ENCODE data around the gene KNSTRN.

The KNSTRN gene

DNA sequence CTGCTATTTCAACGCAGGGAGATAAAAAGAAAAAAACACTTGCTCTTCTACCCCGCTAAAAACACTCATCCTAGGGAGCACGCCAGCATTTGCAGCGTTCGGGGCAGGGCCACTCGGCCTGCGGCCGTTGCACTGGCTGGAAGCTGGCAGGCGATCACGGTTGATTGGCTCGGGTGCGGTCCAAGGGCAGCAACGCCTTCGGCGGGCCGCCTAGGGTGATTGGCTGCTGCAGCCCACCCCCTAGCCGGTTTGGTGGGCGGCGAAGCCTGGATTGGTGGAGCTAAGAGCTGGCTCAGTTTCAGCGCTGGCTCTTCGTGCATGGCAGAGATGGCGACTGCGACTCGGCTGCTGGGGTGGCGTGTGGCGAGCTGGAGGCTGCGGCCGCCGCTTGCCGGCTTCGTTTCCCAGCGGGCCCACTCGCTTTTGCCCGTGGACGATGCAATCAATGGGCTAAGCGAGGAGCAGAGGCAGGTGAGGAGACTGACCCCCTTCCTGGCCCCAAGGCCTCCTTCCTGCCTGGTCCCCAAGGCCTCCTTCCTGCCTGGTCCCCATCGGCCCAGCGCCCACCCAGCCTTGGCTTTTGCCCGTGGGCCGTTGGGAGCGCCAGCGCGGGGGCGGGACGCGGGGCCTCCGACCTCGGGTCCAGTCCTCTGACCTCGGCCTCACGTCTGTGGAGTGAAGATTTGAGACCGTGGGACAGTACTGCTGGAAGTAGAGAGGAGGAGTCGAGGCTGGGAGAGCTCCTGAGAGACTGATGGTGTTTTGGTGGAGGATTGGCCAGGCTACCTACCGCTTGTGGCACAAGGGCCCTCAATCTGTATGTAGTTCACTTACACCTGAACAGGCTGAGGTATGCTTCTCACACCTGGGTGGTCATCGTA is 23.2 kb downstream of the KNSTRN start, which contains the start of gene IVD:
Gene IVD (plus strand): TSS at position 295 of the 881 bp plus-strand sequence. CDS start 33 bp downstream, at position 328.
- peak; percentile 61 for DNase-seq

DNA sequence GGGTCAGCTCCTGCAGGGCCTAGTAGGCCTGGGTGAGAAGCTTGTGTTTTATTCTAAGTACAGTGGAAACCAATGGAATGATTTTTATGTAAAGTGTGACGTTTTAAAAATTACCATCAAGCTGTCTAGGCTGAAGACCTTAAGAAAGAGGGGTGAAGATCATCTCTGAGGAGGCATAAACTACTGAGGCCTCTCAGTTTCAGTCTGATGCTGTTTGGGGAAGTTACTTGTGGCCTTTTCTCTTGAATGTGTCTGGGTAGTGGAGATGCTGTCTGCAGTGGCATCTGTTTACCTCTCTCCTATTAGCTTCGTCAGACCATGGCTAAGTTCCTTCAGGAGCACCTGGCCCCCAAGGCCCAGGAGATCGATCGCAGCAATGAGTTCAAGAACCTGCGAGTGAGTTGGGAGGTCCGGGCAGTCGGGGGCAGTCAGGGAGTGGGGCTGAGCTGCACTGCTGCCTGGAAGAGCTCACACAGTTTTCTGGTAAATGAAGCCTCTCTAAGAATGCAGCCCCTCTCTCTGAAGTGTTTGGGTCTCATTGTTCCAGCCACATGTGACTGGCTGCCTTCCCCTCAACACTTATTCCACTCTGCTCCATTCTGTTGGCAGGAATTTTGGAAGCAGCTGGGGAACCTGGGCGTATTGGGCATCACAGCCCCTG is 24.9 kb downstream of the KNSTRN start:
- DNase-seq = no peak

DNA sequence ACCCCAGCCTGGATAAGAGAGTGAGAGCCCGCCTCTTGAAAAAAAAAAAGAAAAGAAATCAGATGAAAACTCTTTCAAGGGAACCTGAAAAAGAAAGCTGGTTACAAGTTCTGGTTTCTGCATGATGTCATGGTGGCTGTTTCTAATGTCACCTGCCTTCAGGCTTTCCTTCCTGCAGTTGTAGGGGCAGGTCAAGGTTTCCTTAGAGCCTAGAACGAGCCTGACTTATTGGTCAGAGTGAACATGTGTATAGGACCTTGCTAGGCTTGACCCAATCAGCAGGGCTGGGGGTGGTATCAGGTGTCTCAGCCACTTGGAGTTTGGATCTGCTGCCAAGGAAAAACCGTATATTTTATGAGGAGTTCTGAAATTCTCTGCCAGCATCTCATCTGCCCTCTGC is 26.8 kb downstream of the KNSTRN start:
- no peak for DNase-seq

DNA sequence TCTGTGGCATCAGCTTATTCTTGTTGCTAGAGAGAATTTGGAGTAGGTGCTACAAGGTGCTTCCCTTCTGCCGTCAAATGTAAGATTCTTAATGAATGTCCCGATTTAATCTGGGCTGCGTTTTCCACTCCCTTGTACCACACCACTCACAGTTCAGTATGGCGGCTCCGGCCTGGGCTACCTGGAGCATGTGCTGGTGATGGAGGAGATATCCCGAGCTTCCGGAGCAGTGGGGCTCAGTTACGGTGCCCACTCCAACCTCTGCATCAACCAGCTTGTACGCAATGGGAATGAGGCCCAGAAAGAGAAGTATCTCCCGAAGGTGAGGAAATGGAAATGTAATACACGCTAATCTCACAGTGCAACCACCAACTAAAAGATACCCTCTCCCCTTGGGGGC is 28.0 kb downstream of the KNSTRN start:
- DNase-seq = no peak

DNA sequence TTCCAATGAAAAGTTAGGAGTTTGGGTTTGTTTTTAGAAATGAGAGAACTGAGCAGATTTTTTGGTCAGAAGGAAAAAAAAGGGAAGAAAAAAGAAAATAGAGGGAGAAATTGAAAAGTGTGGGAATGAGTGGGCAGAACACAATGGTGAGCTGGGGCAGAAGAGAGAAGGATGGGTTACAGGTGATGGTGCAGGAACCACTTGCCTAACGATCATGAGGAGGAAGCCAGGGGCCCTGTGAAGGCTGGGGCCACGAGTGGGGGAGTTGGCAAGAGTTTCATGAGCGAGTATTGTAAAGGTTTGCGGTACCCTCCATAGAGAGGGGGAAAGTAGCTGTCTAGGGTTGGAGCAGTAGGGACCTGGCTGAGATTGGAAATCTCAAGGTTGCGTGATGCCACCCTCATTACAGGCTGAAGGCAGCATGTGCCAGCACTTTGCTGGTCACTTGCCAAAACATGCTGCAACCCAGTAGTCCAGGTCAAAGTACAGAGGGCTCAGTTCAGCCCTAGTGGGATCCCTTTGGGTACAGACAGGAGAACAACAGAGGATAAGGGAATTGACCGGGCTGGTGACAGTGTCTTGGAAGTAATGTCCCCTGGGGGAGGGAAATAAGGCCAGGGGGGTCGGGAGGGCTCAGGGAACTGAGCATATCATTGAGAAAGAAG is 29.7 kb downstream of the KNSTRN start:
- no peak for DNase-seq

DNA sequence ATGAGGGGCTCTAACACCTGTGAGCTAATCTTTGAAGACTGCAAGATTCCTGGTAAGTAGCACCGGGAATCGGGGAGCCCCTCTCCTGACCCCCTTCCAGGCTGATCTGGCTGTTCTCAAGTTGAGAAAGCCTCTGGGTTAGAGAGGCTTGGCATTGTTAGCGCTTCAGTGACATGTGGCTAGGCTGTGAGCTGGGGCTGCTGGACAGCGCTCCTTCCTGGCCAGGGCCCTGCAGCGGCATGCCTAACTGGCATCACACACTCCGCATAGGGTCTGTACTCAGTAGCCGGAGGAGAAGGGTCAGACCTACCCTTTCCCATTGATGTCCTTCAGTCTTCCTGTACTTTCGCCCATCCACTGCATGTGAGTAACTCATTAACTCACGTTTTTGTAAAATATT is 30.5 kb downstream of the KNSTRN start:
- DNase-seq = no peak

DNA sequence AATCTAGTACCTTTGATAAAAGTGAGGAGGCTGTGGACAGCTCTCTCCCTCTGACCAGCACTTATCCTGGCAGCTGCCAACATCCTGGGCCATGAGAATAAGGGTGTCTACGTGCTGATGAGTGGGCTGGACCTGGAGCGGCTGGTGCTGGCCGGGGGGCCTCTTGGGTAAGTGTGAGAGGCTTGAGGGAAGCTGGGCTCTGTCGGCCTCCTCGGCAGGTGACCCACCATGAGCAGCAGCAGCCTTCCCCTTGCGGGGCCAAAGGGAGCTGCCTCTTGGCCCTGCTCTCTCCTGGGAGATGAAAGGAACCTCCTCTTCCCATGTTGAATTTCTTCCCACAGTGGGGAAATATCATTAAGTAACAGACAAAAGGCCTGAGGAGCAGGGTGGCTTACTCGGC is 32.3 kb downstream of the KNSTRN start:
- DNase-seq = no peak

DNA sequence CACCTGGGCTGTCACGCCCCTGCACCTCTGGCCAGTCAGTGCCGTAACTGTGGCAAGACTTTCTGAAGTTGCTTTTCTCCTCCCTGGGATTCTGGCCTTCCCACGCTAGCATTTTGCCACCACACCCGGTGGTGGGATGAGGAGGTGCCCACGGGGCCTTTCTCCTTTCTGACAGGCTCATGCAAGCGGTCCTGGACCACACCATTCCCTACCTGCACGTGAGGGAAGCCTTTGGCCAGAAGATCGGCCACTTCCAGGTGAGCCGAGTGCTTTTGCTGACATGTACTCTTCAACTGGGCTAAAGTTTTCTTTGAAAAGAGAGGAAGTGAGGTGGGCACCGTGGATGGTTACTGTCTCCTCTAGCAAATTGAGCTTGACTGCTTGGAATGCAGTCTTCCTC is 32.7 kb downstream of the KNSTRN start:
- no peak for DNase-seq

DNA sequence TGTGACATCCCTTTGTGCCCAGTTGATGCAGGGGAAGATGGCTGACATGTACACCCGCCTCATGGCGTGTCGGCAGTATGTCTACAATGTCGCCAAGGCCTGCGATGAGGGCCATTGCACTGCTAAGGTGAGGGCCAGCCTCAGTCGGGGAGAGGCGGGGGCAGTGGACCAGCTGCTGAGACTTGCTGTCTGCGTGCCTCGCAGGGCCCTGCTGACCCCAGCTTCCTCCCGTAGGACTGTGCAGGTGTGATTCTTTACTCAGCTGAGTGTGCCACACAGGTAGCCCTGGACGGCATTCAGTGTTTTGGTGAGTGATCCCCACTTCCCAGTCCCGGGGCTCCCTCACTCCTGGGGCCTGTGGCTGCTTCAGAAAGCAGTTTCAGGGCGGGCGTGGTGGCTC is 33.5 kb downstream of the KNSTRN start:
- no peak for DNase-seq

DNA sequence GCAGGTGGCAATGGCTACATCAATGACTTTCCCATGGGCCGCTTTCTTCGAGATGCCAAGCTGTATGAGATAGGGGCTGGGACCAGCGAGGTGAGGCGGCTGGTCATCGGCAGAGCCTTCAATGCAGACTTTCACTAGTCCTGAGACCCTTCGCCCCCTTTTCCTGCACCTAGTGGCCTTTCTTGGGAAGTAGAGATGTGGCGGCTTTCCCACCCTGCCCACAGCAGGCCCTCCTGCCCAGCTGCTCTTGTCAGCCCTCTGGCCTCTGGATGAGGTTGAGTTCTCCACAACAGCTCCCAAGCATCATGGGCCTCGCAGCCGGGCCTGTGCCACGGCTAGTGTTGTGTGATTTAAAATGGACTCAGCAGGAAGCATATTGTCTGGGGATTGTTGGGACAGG is 35.6 kb downstream of the KNSTRN start:
- DNase-seq = no peak

DNA sequence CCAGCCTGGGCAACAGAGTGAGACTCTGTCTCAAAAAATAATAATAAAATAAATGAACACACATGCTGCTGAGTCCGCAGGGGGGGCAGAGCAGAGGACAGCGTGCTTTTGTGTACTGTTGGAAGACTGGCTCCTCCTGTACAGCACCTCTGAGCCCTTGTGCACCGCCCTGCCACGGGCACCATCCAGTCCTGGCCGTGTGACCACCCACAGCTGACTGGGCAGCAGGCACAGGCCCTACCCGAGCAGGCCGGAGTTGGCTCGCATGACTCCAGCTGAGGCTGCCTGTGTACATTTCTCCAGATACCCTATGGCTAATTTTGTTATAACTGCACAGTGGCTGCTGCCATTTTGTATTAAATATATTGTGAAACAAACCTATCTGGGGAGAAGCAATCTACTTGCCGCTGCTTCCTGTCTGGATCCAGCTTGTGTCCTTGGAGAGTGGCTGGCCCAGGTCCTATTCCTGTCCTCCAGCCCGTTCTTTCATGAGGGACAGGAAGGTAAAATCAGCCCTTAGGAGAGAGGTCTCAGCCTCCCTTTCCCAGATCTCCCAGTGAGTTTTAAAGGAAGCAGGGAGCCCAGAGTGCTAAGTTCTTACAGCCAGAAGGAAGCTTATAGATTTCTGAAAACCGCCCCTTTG is 37.7 kb downstream of the KNSTRN start:
- no peak for DNase-seq

DNA sequence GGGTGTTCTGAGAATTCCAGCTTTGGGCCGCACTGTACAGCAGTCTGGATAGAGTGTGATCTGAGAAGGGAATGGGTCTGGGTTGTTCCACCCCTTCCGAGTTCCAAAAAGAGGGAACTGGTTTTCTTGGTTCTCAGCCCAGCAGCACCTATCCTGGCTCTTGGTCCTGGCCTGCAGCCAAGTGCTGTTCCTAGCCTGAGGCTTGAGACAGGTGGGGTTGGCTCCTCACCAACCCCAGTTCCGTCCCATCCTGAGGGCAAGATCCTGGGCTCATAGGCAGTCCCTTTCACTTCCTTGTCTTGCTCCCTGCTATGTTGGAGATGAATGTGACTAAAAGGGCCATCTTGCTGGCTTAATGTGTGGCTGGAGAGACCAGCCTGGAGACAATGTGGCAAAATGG is 38.3 kb downstream of the KNSTRN start:
- DNase-seq = no peak

DNA sequence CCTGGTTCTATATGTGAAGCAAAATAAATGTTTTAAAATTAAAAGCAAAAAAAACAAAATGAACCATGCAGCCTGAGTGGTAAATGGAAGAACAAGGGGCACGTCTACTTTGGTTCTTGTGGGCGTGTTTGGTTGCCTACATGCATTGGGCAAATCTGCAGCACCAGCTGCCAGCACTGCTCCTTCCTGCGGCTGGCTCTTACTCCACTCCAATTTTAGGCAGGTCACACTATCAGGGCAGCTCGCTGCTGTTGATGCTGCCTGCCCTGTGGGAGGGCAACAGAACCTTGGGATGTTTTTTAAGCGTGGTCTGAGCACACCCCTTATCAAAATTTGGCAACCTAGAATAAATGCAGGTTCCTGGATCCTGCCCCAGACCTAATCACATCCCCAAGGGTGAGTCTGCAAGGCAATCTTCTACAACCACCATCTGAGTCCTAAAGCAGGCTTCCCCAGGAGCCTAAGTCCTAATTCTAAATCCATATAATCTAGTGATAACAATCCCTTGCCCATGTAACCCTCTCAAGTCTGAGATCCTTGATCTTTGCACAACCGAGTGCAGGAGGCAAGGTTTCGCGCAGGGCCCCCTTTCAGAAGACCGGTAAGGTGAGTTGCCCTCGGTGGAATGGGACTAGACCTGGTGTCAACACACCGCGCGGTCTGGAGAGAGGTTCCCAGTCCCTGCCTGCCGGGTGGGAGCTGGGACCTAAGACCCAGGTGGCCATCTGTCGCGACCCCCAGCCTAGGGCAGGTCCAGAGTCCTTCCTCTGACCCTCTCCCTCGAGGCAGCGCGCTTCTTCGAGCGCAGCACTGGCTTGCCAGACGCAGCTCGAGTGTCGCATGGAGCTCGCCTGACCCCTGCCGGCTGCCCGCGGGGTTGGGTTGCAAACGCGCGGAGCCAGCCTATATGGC is 39.0 kb downstream of the KNSTRN start:
- DNase-seq = no peak

DNA sequence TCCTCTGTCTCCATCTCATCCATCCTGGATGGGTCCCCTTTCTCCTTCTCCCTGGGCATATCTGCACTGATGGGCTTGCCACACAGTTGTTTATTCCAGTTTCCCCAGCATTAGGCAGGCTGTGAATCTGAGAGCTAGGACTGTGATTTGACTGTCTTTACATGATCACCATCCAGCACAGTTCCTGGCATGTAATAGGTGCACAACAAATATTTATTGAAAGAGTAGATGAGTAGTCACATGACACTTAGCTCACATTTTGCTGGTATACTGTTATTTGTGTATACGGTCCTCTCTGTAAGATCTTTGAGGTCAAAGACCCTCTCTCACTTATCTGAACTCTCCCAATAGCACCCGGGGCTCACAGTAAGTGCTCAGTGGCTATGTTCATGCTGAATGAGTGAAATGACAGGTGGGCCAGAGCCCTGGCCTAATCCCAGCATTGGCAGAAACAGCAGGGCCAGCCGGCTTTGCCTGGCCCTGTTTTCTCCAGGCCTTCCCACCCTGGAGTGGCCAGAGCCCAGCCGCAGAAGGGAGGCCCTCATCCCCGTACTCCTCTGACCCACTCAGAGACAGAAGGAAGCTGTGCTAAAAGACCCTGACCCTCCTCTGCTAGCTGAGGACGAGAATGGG is 42.1 kb downstream of the KNSTRN start:
- no peak for DNase-seq

DNA sequence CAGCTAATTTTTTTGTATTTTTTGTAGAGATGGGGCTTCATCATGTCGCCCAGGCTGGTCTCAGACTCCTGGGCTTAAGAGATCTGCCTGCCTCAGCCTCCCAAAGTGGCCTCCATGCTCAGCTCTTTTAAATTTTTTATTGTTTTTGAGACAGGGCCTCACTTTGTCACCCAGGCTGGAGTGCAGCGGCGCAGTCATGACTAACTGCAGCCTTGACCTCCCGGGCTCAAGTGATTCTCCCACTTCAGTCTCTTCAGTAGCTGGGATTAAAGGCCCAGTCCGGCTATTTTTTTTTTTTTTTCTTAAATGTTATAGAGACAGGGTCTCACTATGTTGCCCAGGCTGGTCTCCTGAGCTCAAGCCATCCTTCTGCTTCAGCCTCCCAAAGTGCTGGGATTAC is 43.2 kb downstream of the KNSTRN start:
- no peak for DNase-seq

DNA sequence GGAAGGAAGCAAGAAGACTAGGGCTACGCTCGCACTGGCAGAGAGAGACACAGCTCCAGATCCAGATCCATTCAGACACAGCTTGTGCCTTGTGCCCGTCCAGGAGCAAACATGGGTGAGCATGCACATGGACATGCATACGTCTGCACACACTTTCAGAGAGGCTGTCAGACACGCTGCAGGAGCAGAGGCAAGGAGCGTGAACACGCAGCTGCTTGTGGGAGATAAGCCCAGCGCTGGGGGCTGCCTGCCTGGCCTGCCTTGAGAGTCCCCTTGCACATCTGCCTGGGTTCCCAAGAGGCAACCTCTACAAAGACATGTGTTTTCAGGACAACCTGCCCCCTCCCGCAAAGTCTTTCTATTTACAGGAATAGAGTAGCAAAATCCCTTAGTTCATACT is 44.7 kb downstream of the KNSTRN start:
- DNase-seq = no peak

DNA sequence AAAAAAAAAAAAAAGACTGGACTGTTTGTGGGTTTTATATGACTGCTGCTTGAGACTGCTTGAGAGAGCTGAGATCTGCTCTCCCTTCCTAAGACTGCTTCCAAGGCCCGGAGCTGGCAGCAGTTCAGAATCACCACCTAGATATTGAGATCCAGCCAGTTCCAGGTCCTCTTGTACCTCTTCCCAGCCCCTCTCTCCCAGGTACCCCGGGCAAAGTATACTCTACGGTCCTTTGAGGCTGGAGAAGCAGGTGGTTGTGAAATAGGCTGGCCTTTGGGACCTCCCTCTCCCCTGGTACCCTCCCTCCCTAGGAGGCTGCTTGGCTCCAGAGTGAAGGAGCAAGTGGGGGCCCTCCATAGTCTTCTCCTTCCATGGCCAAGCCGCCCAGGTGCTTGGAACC is 45.7 kb downstream of the KNSTRN start:
- DNase-seq = no peak

DNA sequence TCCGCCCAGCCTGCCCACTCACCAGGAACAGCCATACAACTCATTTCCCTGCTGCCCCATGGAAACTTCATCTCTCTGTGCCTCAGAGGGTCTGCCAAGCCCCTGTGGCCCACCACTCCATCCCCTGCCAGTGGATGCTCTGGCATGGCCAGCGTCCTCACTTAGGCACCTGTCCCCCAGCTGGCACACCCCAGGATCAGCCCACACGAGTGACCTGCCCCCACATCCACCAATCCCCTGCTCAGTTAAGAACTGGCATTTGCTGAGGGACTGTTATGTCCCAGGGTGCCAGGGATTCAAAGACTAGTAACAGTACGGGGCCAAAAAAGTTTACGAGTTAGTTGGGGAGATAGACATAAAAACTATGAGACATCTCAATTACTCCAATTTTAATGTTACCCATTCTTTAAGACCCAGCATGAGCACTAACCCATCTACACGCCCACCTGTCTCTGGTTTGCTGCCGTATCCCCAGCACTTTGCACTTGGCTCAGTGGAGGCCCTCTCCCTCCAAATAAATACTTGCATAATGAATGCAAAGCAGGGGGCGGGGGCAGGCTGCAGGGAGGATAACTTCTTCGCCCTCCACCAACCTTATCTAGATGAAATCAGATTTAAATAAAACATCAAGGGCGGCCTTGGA is 46.7 kb downstream of the KNSTRN start:
- no peak for DNase-seq

DNA sequence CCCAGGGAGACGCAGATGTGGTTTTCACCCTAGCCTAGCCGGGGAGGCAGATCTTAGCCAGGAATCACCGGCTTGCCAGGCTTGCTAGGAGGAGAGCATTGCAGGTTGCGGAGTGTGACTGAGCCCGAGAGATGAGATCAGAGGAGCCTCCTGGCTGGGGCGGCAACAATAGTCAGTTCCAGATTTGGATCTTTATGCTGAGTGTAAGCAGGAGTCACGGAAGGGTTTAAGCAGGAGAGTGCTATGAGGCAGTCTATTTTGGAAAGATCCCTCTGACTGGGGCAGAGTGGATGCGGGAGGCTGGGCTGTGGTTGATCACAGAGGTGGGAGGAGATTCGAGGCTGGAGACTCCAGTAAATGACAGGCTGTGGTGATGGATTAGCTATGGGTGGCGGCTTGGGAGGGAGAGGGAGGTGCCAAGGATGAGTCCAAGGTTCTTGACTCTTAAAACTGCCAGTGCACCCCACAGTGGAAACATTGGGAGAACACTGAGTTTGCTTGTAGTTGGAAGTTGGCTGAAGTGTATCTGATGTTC is 47.8 kb downstream of the KNSTRN start:
- DNase-seq = no peak

DNA sequence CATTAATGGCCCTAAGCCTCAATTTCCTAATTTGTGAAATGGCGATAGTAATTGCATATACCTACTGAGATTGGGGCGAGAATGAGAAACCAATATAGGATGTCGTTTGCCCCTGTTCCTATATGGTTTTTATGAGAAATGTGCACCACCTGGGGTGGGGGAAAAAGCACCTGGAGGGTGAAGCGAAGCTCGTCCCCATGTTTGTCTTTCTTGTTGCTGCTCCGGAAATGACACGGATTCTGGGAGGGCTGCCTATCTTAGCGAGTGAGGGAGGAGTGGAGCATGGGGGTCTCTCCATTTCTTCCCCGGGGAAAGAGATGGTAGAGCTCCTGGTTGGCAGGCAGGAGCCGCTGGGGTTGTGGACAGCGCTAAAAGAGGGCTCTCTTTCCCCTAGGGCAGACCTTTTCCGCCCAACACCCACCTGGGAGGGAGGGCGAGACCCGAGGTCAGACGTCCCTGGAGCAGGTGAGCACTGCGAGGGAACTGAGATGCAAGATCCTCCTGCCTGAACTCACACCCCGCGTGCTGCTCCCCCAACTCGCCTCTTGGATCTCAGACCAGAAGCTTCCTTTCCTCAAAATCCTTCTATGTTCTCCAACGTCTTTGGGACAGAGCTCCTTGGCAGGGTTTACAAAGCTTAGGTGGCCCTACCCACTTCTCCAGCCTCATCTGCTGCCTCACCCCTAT is 52.6 kb downstream of the KNSTRN start:
- no peak for DNase-seq

All from NCI-H1436 treated with DMSO at 0.1 percent for 48 hours (cell line).